H9 (cell line): ENCODE measurements around the gene ABHD15. TPM values are rescaled to one million over a fixed set of nuclear protein-coding genes. Genes with fewer than 3 reads are reported as not detected.
A peak's percentile ranks its signal among the peaks of the same experiment; 100 is the strongest.

Source experiments
- DNase-seq: peaks from one replicate; pipeline ENCODE4 v3.0.0-alpha.2; 2017
- H2AFZ ChIP-seq: one replicate; pipeline ENCODE4 v1.6.1; 2013; ENCODE audit warnings: mild to moderate bottlenecking, low read length, control low read depth, moderate library complexity
- H2AK5ac ChIP-seq: 2 replicates; pipeline ENCODE4 v1.6.1; 2013; ENCODE audit warnings: low read length, control low read depth, mixed read lengths; ENCODE audit not compliant: insufficient read length
- H2BK120ac ChIP-seq: one replicate; pipeline ENCODE4 v1.6.1; 2013; ENCODE audit warnings: low read depth, mild to moderate bottlenecking, low read length, control low read depth, inconsistent platforms; ENCODE audit not compliant: poor library complexity, severe bottlenecking
- H2BK12ac ChIP-seq: 2 replicates; pipeline ENCODE4 v1.6.1; 2013; ENCODE audit warnings: low read length, control low read depth, mixed read lengths, low read depth; ENCODE audit not compliant: insufficient read length
- H2BK15ac ChIP-seq: 2 replicates; pipeline ENCODE4 v1.6.1; 2013; ENCODE audit warnings: low read depth, low read length, control low read depth
- H2BK20ac ChIP-seq: one replicate; pipeline ENCODE4 v1.6.1; 2013; ENCODE audit warnings: low read depth, mild to moderate bottlenecking, low read length, control low read depth, inconsistent platforms; ENCODE audit not compliant: poor library complexity, severe bottlenecking
- H2BK5ac ChIP-seq: 2 replicates; pipeline ENCODE4 v1.6.1; 2013; ENCODE audit warnings: low read length, control low read depth, mixed read lengths; ENCODE audit not compliant: insufficient read length
- H3K14ac ChIP-seq: 2 replicates; pipeline ENCODE4 v1.6.1; 2013; ENCODE audit warnings: low read length, control low read depth; ENCODE audit not compliant: insufficient read depth
- H3K18ac ChIP-seq: 2 replicates; pipeline ENCODE4 v1.6.1; 2013; ENCODE audit warnings: low read depth, mild to moderate bottlenecking, mixed read lengths, low read length, control low read depth; ENCODE audit not compliant: insufficient read length
- H3K23ac ChIP-seq: 2 replicates; pipeline ENCODE4 v1.6.1; 2013; ENCODE audit warnings: low read length, control low read depth, mixed read lengths, low read depth; ENCODE audit not compliant: insufficient read length
- H3K23me2 ChIP-seq: 2 replicates; pipeline ENCODE4 v1.6.1; 2013; ENCODE audit warnings: low read depth, mild to moderate bottlenecking, mixed read lengths, low read length, control low read depth; ENCODE audit not compliant: insufficient read length, poor library complexity, severe bottlenecking
- H3K27ac ChIP-seq: 2 replicates; pipeline ENCODE4 v1.5.1; 2013; ENCODE audit warnings: low read length, control low read depth, mixed read lengths, low read depth; ENCODE audit not compliant: insufficient read length
- H3K27me3 ChIP-seq: 2 replicates; pipeline ENCODE4 v1.6.1; 2013; ENCODE audit warnings: low read length, control low read depth, inconsistent platforms; ENCODE audit not compliant: insufficient read depth
- H3K4ac ChIP-seq: 2 replicates; pipeline ENCODE4 v1.6.1; 2013; ENCODE audit warnings: low read depth, mild to moderate bottlenecking, control low read depth, inconsistent platforms, low read length, moderate library complexity
- H3K4me1 ChIP-seq: 2 replicates; pipeline ENCODE4 v1.6.1; 2013; ENCODE audit warnings: low read length, control low read depth, inconsistent platforms; ENCODE audit not compliant: insufficient read depth
- H3K4me2 ChIP-seq: 2 replicates; pipeline ENCODE4 v1.6.1; 2013; ENCODE audit warnings: low read length, control low read depth, mixed read lengths; ENCODE audit not compliant: insufficient read length, insufficient read depth
- H3K56ac ChIP-seq: 2 replicates; pipeline ENCODE4 v1.6.1; 2013; ENCODE audit warnings: low read depth, mild to moderate bottlenecking, mixed read lengths, low read length, control low read depth; ENCODE audit not compliant: insufficient read length
- H3K79me1 ChIP-seq: 2 replicates; pipeline ENCODE4 v1.6.1; 2013; ENCODE audit warnings: low read depth, mild to moderate bottlenecking, moderate library complexity, low read length, control low read depth, inconsistent platforms; ENCODE audit not compliant: insufficient read depth, poor library complexity, severe bottlenecking
- H3K79me2 ChIP-seq: 2 replicates; pipeline ENCODE4 v1.6.1; 2013; ENCODE audit warnings: low read length, control low read depth, inconsistent platforms; ENCODE audit not compliant: insufficient read depth
- H3K9ac ChIP-seq: 2 replicates; pipeline ENCODE4 v1.6.1; 2013; ENCODE audit warnings: low read length, control low read depth, mixed read lengths; ENCODE audit not compliant: insufficient read length; ENCODE audit errors: extremely low read depth
- H3K9me3 ChIP-seq: one replicate; pipeline ENCODE4 v1.6.1; 2013; ENCODE audit warnings: low read depth, low read length, inconsistent platforms; ENCODE audit not compliant: control insufficient read depth
- H3T11ph ChIP-seq: one replicate; pipeline ENCODE4 v1.6.1; 2013; ENCODE audit warnings: mild to moderate bottlenecking, low read length, control low read depth, inconsistent platforms
- H4K20me1 ChIP-seq: one replicate; pipeline ENCODE4 v1.6.1; 2013; ENCODE audit not compliant: control insufficient read depth, insufficient read length, insufficient read depth
- H4K5ac ChIP-seq: 2 replicates; pipeline ENCODE4 v1.6.1; 2013; ENCODE audit warnings: low read depth, mild to moderate bottlenecking, mixed read lengths, low read length, control low read depth; ENCODE audit not compliant: insufficient read length
- H4K8ac ChIP-seq: replicated peaks from 2 replicates; pipeline ENCODE4 v1.6.1; 2013; ENCODE audit warnings: low read length, control low read depth, mixed read lengths, low read depth; ENCODE audit not compliant: insufficient read length
- H4K91ac ChIP-seq: 2 replicates; pipeline ENCODE4 v1.6.1; 2013; ENCODE audit warnings: low read depth, mild to moderate bottlenecking, moderate library complexity, mixed read lengths, low read length, control low read depth; ENCODE audit not compliant: insufficient read length
- H3K27ac Mint-ChIP-seq, 3 experiments: 2 replicates in 2 of 3; 3 replicates in 1 of 3; pipeline ENCODE4 v1.8.0; 2020 to 2021; ENCODE audit warnings: mixed read lengths in 3 of 3, mild to moderate bottlenecking in 1 of 3, moderate library complexity in 1 of 3
- H3K27me3 Mint-ChIP-seq: 2 replicates; pipeline ENCODE4 v1.8.0; 2021; ENCODE audit warnings: low read depth, mild to moderate bottlenecking, moderate library complexity, mixed read lengths
- H3K36me3 Mint-ChIP-seq, 3 experiments: 2 replicates in 2 of 3; 3 replicates in 1 of 3; pipeline ENCODE4 v1.8.0; 2020 to 2021; ENCODE audit warnings: low read depth in 3 of 3, mixed read lengths in 3 of 3; ENCODE audit not compliant: insufficient read depth in 1 of 3
- H3K4me1 Mint-ChIP-seq, 2 experiments: 2 replicates each; pipeline ENCODE4 v1.8.0; 2020; ENCODE audit warnings: mixed read lengths in 2 of 2
- H3K4me3 Mint-ChIP-seq, 2 experiments: 2 replicates in 1 of 2; 3 replicates in 1 of 2; pipeline ENCODE4 v1.8.0; 2020 to 2021; ENCODE audit warnings: mild to moderate bottlenecking in 2 of 2, mixed read lengths in 2 of 2, moderate library complexity in 1 of 2
- H3K9me3 Mint-ChIP-seq, 2 experiments: 2 replicates in 1 of 2; 3 replicates in 1 of 2; pipeline ENCODE4 v1.8.0; 2020; ENCODE audit warnings: mild to moderate bottlenecking in 2 of 2, mixed read lengths in 2 of 2, moderate library complexity in 1 of 2
- CTCF ChIP-seq: fragments of 200-600 bp; sonication (generic); conservative IDR thresholded peaks from 3 replicates; pipeline ENCODE4 v1.8.0; 2021; ENCODE audit warnings: antibody characterized with exemption, mild to moderate bottlenecking
- WGBS: extraction: QIAGEN DNeasy Blood & Tissue Kit; methylation state at CpG from one replicate; pipeline ENCODE4 v1.1.7; 2013; ENCODE audit warnings: missing lambda C conversion rate, low lambda C conversion rate, mixed read lengths; ENCODE audit not compliant: insufficient read length; ENCODE audit errors: extremely low coverage; 5-methylcytosine and 5-hydroxymethylcytosine counted together
- total RNA-seq: library from RNA; stranded (reverse); gene quantifications from 2 replicates; pipeline ENCODE4 v1.2.1, GENCODE V29; 2021

Gene ABHD15
- total RNA-seq, 1 experiment from 2014 or later: 2.5 TPM

- Mint-ChIP-seq H3K9me3 (no peaks in the 10 kb centered on the region), H3K27ac (peak overlapping the region in 1 of 3 experiments; percentile 76; a peak in 2 of 7 replicates), H3K4me1 (peaks cover 32 to 48% of the 10 kb centered on the region in 2 experiments), H3K4me3 (no peak overlapping the region), H3K36me3 (peaks cover 13 to 30% (median 24%) of the 10 kb centered on the region in 3 experiments; a peak in 6 of 7 replicates), H3K27me3 (no peaks in the 10 kb centered on the region)
- Histone ChIP-seq H4K20me1 (no peaks in the 10 kb centered on the region), H3K9me3 (no peaks in the 10 kb centered on the region), H2AK5ac (no peak overlapping the region), H2BK120ac (no peak overlapping the region), H3K4me1 (peaks cover 15% of the 10 kb centered on the region; the same call in 1 of the 2 replicates), H3K56ac (no peak overlapping the region), H4K8ac (no peak overlapping the region), H3K4ac (no peak overlapping the region), H2BK20ac (no peak overlapping the region), H2AFZ (no peak overlapping the region), H2BK12ac (no peak overlapping the region), H3K23me2 (peaks cover 15% of the 10 kb centered on the region), H3K79me1 (peaks cover 4% of the 10 kb centered on the region), H3K18ac (no peak overlapping the region), H3K9ac (no peak overlapping the region), H3K14ac (no peak overlapping the region; the same call in 1 of the 2 replicates), H4K91ac (no peak overlapping the region), H3K27me3 (no peaks in the 10 kb centered on the region), H4K5ac (no peak overlapping the region), H3K23ac (no peak overlapping the region), H2BK5ac (no peak overlapping the region), H3K27ac (no peak overlapping the region), H3K79me2 (peaks cover 23% of the 10 kb centered on the region; the same call in 1 of the 2 replicates), H2BK15ac (no peak overlapping the region), H3K4me2 (no peak overlapping the region), H3T11ph (no peak overlapping the region)
- TF ChIP-seq CTCF: peak; percentile 47
- no CpG with 5 or more reads among the region's 8 CpGs for WGBS
- DNase-seq: no peak
Observed at GRCh38 chr17:29585080-29585751, 18.4 kb upstream of the ABHD15 start.
